ENCODE results near the gene ALDH3A1. TPM values are rescaled to one million over a fixed set of nuclear protein-coding genes. Genes with fewer than 3 reads are reported as not detected.

Gene ALDH3A1
- total RNA-seq, 1 donor from 2014 or later = 1.0 TPM

GRCh38 chr17:19702217-19702641 lies 45.9 kb downstream of the ALDH3A1 start:
- no peaks in the 10 kb centered on the region for H3K27me3 Mint-ChIP-seq
- H3K36me3 Mint-ChIP-seq (ENCODE audit: insufficient read depth) = no peaks in the 10 kb centered on the region
- H3K4me3 Mint-ChIP-seq (ENCODE audit: low read depth) = no peak overlapping the region
- DNase-seq (ENCODE audit: low spot score, unreplicated experiment) = no peak
- peaks cover 13% of the 10 kb centered on the region for H3K4me1 Mint-ChIP-seq (ENCODE audit: low read depth)
- no peaks in the 10 kb centered on the region for H3K9me3 Mint-ChIP-seq (ENCODE audit: low read depth)
- TF ChIP-seq CTCF (IDR thresholded peaks at IDR 0.05; ENCODE audit: unreplicated experiment) = no peak
- H3K27ac Mint-ChIP-seq = peak overlapping the region; percentile 65

Other genes starting within 250 kb of the ALDH3A1 start
- gene SLC47A1, start 214.4 kb downstream of the ALDH3A1 start, total RNA-seq = 1.1 and 2.3 TPM in 2 replicates
- gene ALDH3A2, start 99.5 kb downstream of the ALDH3A1 start, total RNA-seq = 127 and 145 TPM in 2 replicates
- gene SLC47A2, start 31.7 kb downstream of the ALDH3A1 start, total RNA-seq = not detected in 2 replicates
- gene ULK2, start 119.6 kb upstream of the ALDH3A1 start, total RNA-seq = 29.0 and 31.3 TPM in 2 replicates
- 32.9 and 38.2 TPM in 2 replicates for gene AKAP10, start 229.5 kb upstream of the ALDH3A1 start, total RNA-seq

Measured in progenitor cell of endocrine pancreas (in vitro differentiated cells).